NB4 (cell line): Measurements from ENCODE around the gene MIOX.

Experiments used
- CTCF ChIP-seq: IDR thresholded peaks from one replicate; pipeline ENCODE4 v1.5.1; 2012; ENCODE audit warnings: low read depth, low read length
- MAX ChIP-seq: IDR thresholded peaks from 2 replicates; pipeline ENCODE4 v1.6.1; 2011; ENCODE audit warnings: low read depth, low read length
- MYC ChIP-seq: IDR thresholded peaks from 2 replicates; pipeline ENCODE4 v1.6.1; 2011; ENCODE audit warnings: low read depth, low read length
- POLR2A ChIP-seq: IDR thresholded peaks from 2 replicates; pipeline ENCODE4 v1.6.1; 2011; ENCODE audit warnings: mild to moderate bottlenecking; ENCODE audit not compliant: insufficient read length; ENCODE audit errors: extremely low read depth

- TF ChIP-seq CTCF: no peak
- TF ChIP-seq POLR2A: no peak
- TF ChIP-seq MYC: no peak
- no peak for TF ChIP-seq MAX
Observed at GRCh38 chr22:50445880-50446707, 40.6 kb upstream of the MIOX start.
